H1 (cell line): Measurements from ENCODE around the gene WDFY4. TPM values are rescaled to one million over a fixed set of nuclear protein-coding genes. Genes with fewer than 3 reads are reported as not detected.

Experiments
- CBX8 ChIP-seq: fragments of 300-800, 300-1000 bp; sonication (generic); IDR thresholded peaks from 2 replicates; pipeline ENCODE4 v1.7.1; 2016; ENCODE audit warnings: low read depth, low read length, borderline replicate concordance
- GABPA ChIP-seq: IDR thresholded peaks from 2 replicates; pipeline ENCODE4 v1.6.1; 2011; ENCODE audit warnings: mild to moderate bottlenecking, low read length, moderate library complexity, borderline replicate concordance; ENCODE audit not compliant: insufficient read depth
- HDAC6 ChIP-seq: IDR thresholded peaks from one replicate; pipeline ENCODE4 v1.7.1; 2012; ENCODE audit warnings: low read depth, mild to moderate bottlenecking, inconsistent platforms, low read length, moderate library complexity
- KDM5A ChIP-seq: fragments of 200-600 bp; IDR thresholded peaks from 2 replicates; pipeline ENCODE4 v1.7.1; 2012; ENCODE audit warnings: mild to moderate bottlenecking, low read length, inconsistent platforms, mixed read lengths
- SIRT6 ChIP-seq: IDR thresholded peaks from one replicate; pipeline ENCODE4 v1.7.1; 2012; ENCODE audit warnings: low read length, inconsistent platforms
- TCF12 ChIP-seq: IDR thresholded peaks from 2 replicates; pipeline ENCODE4 v1.6.1; 2011; ENCODE audit warnings: low read depth, mild to moderate bottlenecking, low read length
- polyA plus RNA-seq, 7 experiments: library from polyadenylated mRNA; depleted of rRNA in 3 of 7; stranded (reverse) in 5 of 7; unstranded in 2 of 7; fragments of >200 nt in 5 of 7; fragments of 200-250 nt in 2 of 7; gene quantifications; 1 replicate in 5 of 7; 2 replicates in 1 of 7; 4 replicates in 1 of 7; pipeline versions ENCODE4 v1.2.1 to v1.2.3, GENCODE V29; 2011 to 2013; ENCODE audit warnings: missing spikeins in 2 of 7, mixed read lengths in 2 of 7
- total RNA-seq: library from RNA; stranded (reverse); fragmentation: NEBNext Ultra II Directional; extraction: Animal tissue kit (Norgen Biotek cat#: 25700); gene quantifications from 2 replicates; pipeline ENCODE4 v1.2.1, GENCODE V29; 2021

Gene WDFY4
- total and polyA plus RNA-seq, 2 of the 8 experiments (the other 6 are each of a cell fraction or from before 2014, with no cell fraction given): not detected

GRCh38 chr10:48788554-48788953, 103.9 kb downstream of the WDFY4 start (continued):
- TF ChIP-seq KDM5A (no peak), GABPA (no peak), CBX8 (no peak), HDAC6 (no peak), SIRT6 (no peak), TCF12 (no peak)
